HG03439 (cell line): ENCODE results near the gene TARBP2.
A peak's percentile ranks its signal among the peaks of the same experiment; 100 is the strongest.

Source experiments
- ATAC-seq: cut with Tn5 transposase; IDR thresholded peaks from one replicate; pipeline ENCODE4 v1.9.1; 2021; ENCODE audit warnings: mild to moderate bottlenecking, moderate library complexity; ENCODE audit not compliant: unreplicated experiment

Gene TARBP2

GRCh38 chr12:53493610-53494391 is 7.3 kb upstream of the TARBP2 start:
- no peak for ATAC-seq

- ATAC-seq: no peak
Measured at GRCh38 chr12:53495903-53496751, 5.0 kb upstream of the TARBP2 start.

GRCh38 chr12:53496752-53497032 is 4.4 kb upstream of the TARBP2 start:
- no peak for ATAC-seq

GRCh38 chr12:53497461-53497860 is 3.6 kb upstream of the TARBP2 start:
- no peak for ATAC-seq

DNA sequence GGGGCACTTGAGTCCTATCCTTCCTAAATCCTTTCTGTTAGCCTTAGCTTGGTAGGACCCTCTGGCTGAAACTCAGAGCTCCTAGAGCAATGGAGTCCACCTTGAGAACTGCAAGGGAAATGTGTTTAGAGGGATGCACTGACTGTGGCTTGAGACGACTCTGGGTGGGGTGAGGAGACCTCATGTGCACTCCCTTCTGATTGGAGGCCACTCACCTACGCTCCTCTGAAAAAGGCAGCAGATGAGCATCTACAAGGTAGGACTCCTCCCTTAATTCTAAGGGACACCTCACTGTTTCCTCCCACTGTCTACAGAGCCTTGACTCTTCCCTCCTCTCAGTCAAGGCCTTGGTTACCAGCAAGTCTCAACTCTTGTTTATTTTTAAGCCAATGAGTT is 2.9 kb upstream of the TARBP2 start:
- no peak for ATAC-seq

- ATAC-seq: no peak
Measured at GRCh38 chr12:53499266-53500141, 1.6 kb upstream of the TARBP2 start, which contains the start of gene MAP3K12. Gene MAP3K12, minus strand, starts transcription at chr12:53499458. Its CDS starts 12,067 bp downstream, at chr12:53487391.

DNA sequence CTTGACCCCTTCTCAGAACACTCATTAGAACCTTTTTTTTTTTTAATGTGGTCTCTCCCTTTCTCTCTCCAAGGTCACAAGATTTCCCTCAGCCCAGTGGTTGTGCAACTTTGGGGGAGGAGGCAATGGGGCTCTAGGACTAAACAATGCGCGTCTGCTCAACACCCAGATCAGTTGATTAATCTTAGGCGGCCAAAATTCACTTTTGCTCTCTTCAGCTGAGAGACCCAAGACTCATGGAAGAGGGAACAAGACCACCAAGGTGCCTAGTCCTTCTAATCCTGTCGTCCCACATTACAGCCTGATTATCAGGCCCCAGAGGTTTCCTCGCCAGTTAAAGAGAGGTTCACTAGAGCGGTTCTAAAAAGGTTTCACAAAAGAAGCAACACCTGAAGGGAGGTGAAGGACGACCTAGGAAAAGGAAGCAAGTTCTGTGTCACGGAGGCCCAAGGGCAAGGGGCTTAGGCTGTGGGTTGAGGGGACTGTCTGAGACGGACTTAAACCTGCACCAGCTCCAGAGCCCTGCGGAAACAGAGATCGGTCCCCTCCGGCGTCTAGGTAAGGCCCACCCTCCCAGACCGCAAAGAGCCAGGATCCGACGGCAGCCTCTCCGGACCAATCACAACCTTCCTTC is 824 bp upstream of the TARBP2 start:
- ATAC-seq: no peak

DNA sequence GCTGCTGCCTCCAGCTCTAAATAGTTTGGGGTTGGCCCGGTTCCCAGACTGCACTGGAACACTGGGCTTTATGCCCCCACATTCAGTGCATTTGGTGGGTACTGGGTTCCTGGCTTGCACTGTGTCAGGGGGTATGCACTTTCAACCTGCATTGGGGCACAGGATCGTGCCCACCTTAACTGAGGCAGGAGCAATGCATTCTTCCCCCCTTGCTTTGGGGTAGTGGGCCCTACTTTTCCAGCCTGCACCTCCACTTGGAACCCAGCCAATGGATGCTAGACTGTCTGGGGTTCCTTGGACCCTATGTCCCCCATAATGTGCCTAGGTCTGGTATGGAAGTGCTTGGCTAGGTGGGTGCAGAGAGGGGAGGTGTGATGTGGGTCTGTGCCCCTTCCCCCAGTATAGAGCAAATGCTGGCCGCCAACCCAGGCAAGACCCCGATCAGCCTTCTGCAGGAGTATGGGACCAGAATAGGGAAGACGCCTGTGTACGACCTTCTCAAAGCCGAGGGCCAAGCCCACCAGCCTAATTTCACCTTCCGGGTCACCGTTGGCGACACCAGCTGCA is 615 bp downstream of the TARBP2 start:
- no peak for ATAC-seq

GRCh38 chr12:53502331-53502730 is 1.2 kb downstream of the TARBP2 start:
- ATAC-seq: no peak

GRCh38 chr12:53502983-53503728 is 2.1 kb downstream of the TARBP2 start:
- ATAC-seq: no peak

- no peak for ATAC-seq
Measured at GRCh38 chr12:53504004-53504920, 3.2 kb downstream of the TARBP2 start.

DNA sequence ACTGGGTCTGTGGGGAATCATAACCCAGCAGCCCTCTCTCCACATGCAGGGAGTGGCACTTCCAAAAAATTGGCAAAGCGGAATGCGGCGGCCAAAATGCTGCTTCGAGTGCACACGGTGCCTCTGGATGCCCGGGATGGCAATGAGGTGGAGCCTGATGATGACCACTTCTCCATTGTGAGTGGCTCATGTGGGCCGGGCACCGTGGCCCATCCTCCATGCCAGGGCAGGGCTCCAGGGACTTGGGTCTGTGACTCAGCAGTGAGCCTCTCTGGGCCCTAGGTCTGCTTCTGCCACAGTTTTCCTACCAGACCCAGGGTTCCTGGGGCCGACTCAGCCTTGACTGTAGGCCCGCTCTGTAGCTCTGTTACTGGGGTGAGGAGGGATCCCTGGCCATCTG is 4.0 kb downstream of the TARBP2 start:
- no peak for ATAC-seq

DNA sequence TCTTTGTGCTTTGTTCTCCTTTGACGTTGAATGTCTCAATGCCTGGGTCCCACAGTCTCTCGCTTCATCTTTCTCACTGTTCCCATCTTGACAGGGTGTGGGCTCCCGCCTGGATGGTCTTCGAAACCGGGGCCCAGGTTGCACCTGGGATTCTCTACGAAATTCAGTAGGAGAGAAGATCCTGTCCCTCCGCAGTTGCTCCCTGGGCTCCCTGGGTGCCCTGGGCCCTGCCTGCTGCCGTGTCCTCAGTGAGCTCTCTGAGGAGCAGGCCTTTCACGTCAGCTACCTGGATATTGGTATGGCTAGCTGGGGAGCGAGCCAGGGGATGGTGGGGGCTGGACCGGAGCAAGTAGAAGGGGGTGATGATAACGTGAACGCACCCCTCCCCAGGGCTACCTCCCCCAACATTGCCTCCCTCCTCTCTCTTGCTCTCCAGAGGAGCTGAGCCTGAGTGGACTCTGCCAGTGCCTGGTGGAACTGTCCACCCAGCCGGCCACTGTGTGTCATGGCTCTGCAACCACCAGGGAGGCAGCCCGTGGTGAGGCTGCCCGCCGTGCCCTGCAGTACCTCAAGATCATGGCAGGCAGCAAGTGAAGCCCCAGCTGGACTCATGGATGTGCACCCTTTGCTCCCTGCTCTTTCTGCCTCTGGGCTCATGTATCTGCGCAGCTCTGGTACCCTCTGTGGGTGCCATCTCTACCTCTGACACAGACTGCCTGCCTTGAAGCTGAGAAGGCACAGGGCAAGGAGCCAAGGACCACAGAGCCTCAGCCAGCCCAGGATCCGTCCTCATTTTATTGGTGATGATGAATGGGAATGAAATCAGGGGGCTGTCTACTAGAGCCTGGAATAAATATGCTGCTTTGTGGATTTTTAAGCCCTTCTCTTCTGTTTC is 4.7 kb downstream of the TARBP2 start:
- ATAC-seq: no peak

GRCh38 chr12:53506450-53506785 is 5.3 kb downstream of the TARBP2 start:
- no peak for ATAC-seq

DNA sequence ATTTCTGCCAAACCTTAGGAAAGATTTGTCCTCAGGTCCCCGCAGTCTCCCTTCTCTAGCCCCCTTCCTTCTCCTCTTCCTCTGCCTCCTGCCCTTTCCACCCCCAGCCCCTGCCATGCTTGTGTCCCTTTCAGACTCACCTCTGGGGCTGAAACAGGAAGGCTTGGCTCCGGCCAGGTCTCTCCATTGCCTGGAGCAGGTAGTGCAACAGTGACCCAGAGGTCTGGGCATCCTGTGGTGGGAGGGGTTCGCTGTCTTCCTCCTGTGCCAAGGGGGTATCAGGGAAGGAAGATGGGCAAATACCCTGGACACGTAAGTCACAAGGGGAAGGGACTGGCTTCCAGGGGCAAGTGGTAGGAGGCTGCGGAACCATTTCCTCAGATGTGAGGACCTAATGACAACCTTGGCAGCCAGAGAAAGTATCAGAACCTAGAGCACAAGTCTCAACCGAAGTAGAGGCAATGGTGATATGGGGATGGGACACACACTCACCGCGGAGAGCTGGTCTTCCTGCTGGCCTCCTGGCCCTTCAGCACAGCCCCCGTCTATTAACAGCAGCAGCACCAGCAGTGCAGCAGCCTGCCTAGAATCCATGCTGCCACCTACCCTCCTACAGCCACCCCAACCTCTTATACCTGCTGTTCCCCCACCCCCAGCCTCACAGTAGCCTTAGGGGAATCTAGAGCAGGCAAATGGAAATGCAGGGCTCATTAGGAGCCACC is 6.0 kb downstream of the TARBP2 start, which contains the start of gene NPFF:
NPFF (minus strand) TSS at position 604 of the 722 bp plus-strand sequence; CDS start at position 594, 10 bp downstream.
- no peak for ATAC-seq

DNA sequence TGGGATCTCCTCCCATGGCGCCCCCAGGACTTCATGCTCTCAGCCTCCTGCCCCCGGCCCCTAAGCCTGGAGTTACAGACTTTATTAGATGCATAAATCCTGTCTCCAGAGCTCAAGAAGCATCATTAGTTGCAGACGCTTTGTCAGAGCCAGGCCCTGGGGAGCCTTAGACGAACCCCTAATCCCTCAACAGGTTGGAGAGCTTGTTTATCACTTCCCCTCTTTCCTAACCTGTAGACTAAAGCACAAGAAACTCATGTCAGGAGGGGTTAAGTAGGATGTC is 6.5 kb downstream of the TARBP2 start:
- no peak for ATAC-seq

DNA sequence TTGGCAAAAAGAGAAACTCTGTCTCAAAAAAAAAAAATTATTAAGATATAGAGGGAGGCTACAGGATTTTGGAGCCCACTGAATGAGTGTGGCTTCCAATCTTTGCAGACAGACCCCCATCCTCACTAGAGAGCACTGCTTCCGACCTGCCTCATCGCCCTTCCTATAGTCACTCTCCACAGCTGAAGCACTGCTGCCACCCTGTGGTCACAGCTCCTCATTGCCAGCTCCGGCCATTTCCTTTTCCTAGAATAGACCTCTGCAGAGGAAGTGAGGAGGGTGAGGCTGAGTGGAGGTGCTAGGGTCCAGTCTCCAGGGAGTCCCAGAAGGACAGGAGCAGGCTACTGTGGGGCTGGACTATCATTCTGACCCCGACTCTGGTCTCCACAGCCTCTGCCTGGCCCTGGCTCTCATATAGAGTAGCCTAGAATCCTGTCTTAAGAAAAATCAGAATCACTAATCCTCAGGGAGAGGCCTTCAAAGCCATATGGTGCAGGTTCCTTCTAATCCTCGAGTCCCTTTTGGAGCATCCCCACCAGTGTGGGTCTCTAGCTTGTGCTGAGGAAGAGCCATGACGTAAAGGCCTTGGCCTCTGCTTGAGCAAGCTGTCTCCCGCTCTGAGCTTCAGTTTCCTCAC is 7.6 kb downstream of the TARBP2 start:
- ATAC-seq: peak; percentile 70
